Femur (tissue), 1 donor: ENCODE data around the gene YBEY.
"Not testable (repeated sequence)": the region's sequence is repeated elsewhere in the genome, so short reads cannot be mapped to it uniquely, and the experiment has no call there.

Source experiments
- DNase-seq: peaks from one replicate; pipeline ENCODE4 v3.0.0-alpha.2; 2017

The YBEY gene, protein sequence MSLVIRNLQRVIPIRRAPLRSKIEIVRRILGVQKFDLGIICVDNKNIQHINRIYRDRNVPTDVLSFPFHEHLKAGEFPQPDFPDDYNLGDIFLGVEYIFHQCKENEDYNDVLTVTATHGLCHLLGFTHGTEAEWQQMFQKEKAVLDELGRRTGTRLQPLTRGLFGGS

DNA sequence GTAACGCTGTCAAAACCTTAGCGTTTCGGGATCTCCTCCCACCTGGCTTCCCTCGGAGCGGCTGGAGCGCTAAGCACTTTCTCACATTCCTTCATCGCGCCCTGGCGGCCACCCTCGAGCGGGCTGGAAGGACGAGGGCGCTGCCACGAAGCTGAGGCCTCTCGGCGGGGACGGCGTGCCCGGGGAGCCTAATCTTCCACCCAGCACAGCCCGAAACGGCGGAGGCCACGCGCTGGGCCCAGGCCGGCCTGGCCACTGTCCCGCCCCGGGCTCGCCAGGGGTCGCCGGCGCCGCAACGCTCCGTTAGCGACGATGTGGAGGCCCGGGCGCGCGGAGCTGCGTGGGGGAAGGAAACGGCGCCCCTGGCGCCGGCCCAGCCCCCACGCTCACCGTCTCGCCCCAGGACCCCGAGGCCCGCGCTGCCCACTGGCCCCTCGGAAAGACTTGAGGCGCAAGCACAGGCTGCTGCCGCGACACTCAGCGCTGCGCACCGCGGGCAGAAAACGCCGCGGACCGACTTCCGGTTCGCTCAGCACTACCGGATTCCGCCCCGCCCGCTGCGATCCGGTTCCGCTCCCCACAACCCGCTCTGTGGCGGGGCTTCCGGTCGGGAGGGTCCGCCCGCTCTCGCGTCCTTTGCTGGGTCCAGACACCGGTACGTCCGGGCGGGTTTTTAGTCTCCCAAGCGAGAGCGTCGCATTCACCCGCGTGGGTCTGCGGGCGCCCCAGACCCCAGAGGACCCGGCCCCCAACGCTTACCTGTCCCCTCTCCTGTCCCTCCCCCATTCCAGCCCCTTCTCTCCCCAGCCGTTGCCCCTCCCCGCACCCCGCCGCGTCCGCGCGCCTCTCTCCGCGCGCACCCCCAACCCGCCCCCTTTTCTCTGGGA, at the start of gene YBEY:
YBEY (plus strand) TSS at position 582 of the 887 bp plus-strand sequence. CDS start 572 bp downstream, outside the sequence.
- peak; percentile 94 for DNase-seq

DNA sequence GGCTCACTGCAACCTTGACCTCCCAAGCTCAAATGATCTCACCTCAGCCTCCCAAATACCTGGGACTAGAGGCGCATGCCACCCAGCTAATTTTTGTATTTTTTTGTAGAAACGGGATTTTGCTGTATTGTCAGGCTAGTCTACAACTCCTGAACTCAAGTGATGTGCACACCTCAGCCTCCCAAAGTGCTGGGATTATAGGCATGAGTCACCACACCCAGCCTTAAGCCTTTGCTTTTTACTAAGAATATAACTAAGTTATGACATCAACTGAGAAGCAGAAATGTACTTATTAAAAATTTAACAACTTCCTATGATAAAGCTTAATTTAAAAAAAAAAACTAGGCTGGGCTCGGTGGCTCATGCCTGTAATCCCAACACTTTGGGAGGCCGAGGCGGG, 48.7 kb upstream of the YBEY start:
- DNase-seq, result no peak

DNA sequence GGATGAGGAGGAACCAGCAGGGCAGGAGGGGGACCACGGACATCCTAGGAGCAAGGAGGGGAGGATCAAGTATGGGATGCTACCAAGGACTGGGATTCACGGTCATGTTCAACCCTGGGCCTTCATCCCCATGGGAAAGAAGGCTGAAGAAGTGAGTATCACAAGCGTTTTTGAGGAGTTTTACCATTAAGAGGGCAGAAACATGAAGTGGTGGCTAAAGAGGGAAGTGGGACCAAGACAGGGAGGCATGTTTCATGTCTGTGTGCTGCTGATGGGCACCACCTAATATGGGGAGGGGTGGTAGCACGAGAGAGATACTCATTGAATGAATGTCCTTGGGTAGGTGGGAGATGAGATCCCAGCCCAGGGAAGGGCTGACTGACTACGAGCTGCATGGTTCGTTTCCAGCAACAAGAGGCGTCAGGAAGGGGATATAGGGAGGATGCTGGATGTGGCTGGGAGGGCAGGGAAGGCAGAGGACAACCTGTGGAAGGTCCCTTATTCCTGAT, 46.3 kb upstream of the YBEY start:
- DNase-seq, result no peak

DNA sequence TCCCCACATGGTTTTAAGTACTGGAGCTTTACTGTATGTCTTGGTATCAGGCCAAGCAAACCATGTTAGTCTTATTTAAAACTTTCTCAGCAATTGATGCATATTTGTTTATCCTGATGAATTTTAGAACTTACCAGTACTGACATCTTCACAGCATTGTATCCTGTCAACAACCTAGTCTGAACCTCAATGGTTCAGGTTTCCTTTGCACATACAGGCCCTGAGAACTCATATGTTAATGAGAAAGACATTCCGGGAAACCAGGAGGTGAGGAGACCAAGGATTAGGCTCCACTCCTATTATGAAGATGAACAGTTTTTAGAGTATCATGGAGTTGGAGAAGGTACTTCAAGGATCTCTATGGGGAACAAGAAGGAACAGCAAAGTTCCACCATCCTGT, 44.6 kb upstream of the YBEY start:
- not testable (repeated sequence) for DNase-seq

DNA sequence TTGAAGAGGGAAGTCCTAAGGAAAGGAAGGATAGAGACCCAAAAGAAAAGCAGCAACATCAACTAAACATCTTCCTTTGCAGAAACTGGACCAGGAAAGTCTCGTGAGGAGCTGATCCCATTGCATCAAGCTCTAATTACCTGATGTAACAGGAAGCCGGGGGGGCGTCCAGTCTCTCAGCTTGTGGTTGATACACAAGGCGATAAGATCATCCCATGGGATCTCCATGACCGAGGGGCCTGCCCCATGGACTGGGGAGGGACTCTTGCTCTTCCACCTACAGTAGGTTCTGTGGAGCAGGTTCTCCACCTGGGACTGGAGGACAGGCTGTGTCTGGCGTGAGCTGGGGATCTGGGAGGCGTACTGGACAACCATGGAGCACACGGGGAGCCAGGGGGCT, 42.8 kb upstream of the YBEY start:
- DNase-seq, result no peak

DNA sequence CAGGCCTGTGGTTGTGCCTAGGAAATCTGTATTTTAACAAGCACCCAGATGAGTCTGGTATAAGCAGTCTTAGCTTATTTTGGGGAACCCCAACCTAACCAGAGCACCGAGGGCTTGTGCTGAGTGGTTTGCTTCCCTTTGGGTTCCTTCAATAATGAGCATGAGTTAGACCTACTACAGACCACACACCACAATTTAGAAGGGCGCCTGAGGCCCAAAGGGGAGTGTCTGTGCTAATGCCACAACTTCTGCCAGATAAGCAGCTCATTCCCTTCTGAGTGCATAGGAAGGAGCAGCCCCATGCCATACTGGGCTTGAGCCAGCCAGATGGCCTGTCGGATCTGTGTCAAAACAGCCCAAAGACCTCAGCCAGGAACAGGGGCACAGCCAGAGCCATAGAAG, 42.2 kb upstream of the YBEY start:
- DNase-seq, result no peak

DNA sequence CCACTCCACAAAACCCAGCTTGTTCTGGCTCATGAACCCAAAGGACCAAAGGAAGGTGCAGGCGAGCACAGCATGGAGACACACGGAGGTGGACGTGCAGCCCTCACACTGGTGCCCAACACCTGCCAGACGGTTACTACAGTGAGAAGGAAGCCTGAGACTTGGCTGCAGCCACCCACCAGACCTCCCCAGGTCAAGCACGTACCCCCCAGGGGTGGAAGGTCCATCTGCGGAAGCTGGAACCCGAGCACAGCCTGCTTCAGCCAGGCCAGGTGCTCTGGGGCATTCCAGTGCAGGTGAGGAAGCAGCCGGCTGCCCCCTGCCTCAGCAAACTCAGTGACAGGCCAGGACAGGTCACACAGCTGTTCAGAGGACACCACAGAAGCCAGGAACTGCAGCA, 41.5 kb upstream of the YBEY start:
- no peak for DNase-seq

DNA sequence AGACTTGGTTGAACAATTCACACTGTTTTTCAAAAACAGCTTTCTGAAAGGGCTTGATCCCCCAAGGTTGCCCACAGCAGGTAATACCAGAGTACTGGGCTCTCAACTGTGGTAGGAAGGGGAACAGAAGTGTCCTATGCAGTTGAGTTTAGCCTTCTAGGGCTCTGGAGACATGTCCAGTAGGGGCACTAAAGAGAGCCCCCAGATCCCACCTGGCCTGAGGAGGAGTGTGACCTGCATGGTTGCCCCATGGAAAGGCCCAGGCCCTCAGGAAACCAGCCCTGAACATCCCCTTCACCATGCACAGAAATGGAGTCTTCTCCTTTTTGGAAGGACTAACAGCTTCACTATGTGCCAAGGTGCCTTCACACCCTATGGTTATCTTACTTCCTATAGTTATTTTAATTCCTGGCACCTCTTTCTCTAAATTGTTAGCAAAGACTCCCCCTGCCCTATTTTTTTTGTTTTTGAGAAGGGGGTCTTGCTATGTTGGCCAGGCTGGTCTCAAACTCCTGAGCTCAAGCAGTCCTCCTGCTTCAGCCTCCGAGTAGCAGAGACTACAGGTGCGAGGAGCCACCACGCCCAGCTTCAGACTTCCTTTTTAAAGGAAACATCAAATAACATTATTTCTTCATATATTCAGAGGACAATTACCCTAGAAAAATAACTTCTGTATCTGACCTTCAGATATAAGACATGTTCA, 40.8 kb upstream of the YBEY start:
- no peak for DNase-seq

DNA sequence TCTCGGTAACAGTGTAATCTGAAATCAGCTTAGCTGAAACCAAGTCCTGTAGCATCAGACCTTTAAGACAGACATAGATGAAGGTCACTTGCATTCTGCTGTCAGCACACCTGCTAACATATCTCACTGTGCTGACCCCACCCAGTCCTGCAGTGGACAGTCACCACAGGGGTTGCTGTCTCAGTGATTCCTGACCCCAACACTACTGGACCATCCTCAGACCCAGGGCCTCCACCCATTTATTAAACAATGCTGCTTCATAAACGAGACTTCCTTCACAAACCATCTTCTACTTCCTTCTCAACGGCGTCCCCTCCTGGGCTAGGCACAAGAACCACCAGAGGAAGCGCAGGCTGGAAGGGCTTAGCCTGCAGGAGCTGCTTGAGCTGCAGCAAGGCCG, 39.8 kb upstream of the YBEY start:
- DNase-seq, result no peak

DNA sequence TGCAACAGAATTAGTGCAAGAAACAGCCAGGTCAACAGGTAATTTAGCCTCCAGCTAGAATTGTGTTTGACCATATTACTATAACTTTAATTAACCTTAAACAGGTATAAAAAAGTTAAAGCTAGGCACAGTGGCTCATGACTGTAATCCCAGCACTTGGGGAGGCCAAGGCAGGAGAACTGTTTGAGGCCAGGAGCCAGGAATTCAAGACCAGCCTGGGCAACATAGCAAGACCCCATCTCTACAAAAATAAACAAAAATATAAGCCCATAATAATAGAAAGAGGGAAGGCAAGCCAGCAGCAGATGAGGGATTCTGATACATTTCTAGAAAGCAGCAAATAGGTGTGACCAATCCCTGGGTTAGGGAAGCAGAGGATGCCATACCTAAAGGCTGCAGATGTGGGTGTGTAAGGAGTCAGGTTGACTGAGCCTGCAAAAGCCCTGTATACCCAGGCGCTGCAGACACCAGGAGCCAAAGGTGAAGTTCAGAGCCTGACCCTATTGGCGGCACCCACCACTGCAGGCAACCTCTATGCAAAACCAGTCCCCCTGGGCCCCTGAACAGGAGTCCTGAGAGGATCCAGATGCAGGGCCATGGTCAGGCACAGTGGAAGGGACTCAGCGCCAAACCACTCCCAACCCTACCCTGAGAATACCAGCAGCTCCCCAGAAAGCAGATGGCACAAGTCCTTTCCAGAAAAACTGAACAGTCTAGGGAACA, 38.3 kb upstream of the YBEY start:
- no peak for DNase-seq

DNA sequence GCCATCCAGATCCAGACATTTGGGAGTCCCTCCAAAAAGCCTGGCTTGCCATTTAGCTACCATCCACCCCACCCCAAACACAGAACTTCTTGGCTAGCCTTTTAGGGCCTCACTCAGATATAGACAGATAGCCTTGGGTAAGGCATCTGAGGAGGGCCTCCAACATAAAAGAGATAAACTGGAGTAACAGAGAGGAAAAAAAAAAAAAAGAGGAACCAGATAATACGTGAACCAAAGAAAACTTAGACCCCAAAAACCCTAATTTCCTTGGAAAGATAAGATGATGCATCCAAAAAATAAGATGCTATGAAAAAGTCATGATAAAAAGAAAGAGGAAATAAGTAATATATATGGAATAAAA, 37.7 kb upstream of the YBEY start:
- DNase-seq, result no peak

DNA sequence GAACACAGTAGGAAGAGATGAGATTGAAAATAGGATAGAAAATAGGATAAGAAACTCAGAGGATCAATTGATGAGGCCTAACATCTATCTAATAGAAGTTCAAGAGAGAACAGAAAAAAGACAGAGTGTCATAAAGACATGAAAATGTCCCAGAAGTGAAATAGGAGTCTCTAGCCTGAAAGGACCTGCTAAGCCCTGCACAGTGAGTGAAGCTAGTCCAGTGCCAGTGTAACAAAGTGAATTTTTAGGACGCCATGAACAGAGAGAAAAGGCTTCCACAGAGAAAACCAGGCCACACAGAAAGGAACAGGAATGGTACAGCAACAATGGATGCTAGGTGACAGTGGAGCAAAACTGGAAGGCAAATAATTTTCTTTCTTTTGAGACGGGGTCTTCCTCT, 37.3 kb upstream of the YBEY start:
- DNase-seq, result no peak

DNA sequence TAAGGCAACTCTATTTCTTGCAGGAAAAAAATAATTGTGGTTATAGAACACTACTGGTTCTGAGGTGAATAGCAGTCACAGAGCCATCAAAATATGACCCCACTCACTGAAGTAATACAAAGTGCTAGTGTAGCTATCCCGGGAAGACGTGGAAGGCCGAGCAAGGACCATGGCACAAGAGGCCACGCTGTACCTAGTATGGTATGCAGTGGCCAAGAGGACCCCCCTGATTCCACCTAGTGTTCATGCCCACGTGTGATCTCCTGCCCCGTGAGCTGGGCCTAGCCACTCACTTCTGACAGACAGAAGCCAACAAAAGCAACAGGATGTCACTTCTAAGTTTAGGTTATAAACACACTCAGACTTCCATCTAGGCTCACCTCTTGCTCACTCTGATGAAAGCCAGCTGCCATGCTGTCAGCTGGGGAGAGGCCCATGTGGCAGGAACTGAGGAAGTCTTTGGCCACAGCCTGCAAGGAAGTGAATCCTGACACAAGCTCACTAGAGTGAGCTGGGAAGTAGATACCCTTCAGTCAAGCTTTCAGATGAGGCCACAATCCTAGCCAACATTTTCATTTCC, 35.9 kb upstream of the YBEY start:
- no peak for DNase-seq

DNA sequence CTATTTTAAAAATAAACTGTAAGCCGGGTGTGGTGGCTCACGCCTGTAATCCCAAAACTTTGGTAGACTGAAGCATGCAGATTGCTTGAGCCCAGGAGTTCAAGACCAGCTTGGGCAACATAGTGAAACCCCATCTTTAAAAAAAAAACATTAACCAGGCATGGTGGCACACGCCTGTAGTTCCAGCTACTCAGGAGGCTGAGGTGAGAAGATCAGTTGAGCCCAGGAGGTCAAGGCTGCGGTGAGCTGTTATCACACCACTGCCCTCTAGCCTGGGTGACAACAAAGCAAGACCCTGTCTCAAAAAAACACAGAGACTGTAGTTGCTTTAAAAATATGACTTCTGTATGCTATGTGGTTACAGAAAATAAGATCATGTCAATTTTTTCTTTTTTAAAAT, 33.3 kb upstream of the YBEY start:
- DNase-seq, result no peak

DNA sequence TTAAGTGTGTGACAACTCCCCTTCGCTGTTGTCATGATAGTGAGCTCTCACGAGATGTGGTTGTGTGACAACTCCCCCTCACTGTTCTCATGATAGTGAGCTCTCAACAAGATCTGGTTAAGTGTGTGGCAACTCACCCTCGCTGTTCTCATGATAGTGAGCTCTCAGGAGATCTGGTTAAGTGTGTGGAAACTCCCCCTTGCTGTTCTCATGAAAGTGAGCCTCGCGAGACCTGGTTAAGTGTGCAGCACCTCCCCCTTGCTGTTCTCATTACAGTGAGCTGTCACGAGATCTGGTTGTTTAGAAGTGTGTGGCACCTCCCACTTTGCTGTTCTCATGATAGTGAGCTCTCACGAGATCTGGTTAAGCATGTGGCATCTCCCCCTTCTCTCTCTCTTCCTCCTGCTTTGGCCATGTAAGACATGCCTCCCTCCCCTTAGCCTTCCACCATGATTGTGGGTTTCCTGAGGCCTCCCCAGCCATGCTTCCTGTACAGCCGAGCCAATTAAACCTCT, 32.5 kb upstream of the YBEY start:
- DNase-seq, result no peak

DNA sequence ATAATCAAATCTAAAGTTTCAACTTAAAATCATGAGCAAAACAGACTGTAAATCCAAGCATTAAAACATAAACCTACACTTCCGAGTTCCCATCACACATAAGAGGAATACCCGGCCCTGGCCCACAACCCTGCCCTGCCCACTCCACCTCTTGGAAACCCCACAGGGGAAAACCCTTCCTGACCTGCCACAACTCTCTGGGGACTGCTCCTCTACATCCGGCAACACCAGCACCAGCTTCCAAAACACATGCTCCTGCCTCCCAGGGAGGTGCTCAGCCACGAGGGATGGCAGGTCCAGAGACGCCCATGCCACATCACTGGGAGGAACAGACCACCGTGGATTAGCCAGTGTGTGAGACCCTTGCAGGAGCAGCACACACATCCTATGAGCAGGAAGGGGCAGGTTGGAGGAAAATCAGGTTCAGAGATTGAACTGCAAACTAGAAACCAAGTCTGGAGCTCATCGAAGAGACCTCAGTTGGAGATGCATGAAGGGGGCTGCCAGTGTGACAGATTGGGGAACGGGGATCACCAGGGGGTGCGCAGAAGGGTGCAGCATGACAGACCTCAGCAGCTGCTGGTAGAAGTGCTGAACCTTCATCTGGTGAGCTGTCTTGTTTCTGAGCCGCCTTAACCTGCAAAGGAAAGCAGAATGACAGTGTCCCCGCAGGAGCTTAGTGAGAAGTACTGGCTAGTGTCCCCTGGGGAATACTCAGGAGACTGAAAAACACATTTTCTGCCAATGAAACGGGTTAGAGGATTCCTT, 31.8 kb upstream of the YBEY start:
- no peak for DNase-seq

DNA sequence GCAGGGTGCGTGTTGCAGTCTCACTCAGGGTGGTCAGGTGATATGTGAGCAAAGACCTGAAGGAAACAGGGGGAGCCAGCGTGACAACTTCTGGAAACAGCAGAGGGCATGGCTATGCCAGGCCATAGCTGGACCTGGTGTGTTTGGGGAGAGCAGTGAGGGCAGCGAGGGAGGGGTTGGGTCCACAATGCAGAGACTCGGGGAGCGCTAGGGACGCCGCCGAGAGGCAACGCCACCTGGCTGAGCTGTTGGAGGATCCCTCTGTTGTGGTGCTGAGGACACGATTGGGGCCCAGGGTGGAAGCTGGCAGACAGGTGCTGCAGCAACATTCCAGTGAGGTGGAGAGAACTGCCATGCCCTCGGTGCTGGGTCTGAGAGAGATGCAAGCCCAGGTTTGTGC, 31.0 kb upstream of the YBEY start:
- no peak for DNase-seq

DNA sequence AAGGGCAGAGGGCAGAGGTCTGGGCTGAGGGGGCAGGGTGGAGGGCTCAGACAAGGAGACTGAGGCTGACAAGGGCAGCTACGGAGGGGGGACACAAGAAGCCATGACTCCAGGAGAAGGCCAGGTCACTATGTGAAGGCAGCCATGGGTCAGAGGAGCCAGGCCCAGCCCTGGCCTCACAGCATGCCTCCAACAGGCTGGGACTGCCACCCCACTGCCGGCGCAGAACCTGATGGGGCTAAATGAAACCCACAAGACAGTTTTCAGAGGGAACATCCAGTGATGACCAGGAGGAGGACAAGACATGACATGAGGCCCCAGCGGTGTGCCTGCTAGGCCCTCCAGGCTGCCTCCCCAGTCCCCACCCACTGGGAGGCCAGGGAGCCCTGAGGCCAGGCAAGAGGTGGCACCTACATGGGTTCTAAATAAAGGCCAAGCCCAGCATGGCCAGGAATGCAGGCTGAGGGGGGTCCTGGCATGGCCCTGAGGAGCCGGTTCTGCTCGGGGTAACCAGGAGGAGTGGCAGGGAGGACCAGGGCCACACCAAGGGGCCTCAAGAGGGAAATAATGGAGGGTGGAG, 30.3 kb upstream of the YBEY start:
- DNase-seq, result no peak

DNA sequence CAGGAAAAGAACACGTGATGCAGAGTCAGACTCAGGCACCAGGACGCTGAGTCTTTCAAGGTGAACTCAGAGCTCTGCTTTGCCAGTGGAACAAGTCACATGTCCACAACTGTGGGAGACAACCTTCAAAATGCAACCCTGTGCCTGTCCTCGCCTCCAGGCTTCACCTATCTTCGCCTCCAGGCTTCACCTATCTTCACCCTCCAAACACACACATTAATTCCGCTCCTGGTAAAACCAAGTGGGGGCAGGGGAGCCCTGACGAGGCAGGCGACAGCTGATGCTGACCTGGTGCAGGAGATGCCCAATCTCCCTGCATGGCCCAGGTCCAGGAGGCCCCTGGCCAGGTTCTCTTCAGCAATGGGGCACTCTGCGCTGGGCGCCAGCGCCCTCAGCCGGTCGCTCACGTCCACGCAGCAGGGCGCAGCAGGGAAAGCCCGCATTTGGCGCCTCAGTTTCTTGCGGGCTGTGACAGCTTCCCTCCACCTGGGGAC, 29.6 kb upstream of the YBEY start:
- no peak for DNase-seq

DNA sequence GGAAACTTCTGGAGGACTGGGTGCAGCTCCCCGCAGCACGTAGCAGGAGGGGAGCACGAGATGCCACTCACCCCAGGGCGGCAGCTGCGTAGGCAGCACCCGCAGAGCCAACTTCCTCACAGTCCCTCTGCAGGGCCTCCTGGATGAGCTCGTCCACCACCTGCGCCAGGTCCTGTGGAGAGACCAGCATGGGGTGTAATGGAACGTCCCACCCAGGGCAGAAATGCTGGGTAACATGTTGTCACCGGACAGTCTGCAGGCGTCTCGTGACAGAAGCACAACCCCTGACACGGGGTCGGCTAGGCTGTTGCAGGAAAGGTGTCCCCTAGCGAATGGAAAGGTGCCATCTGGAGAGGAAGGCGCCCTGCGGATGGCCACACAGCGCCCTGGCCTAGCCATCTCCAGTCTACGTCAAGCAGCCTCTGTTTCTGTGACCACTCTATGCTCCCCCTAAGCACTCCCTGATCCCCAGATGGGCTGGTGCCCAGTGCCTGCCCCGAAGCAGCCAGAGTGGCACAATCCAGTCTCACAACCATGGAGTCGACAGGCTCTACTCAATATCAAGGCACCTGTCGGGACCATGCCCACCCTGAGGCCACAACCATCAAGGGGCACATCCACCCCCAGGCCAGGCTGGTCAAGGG, 22.0 kb upstream of the YBEY start:
- DNase-seq, result no peak

DNA sequence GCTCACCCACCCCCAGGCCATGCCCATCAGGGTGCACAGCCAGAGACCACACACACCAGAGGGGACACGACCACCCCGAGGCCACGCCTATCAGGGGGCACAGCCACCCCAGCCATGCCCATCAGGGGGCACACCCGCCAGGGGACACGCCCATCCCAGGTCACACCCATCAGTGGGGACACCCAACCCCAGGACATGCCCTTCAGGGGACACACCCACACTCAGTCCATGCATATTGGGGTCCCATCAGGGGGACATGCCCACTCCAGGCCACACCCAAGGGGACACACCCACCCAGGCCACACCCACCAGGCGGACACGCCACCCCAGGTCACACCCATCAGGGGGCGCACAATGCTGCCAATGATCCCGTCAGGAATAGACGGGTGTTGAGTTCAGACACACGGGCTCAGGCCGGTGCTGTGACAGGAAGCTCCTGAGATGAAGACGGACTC, 21.4 kb upstream of the YBEY start:
- DNase-seq, result no peak
